HCT116 (cell line): ENCODE measurements around the gene NAPEPLD. TPM values are rescaled to one million over a fixed set of nuclear protein-coding genes. Genes with fewer than 3 reads are reported as not detected.
"Not testable (repeated sequence)": the region's sequence is repeated elsewhere in the genome, so short reads cannot be mapped to it uniquely, and the experiment has no call there.

Source experiments
- ATAC-seq: fragments of 200-7000 bp; cut with Tn5 transposase; 2 replicates; pipeline ENCODE4 v1.9.1; 2020; ENCODE audit warnings: mild to moderate bottlenecking, moderate library complexity
- BruUV-seq: library from RNA; stranded (reverse); fragments of 400-500 nt; replicated peaks from 2 replicates; lab custom pipeline; 2021; lab: Mats Ljungman, UMichigan
- CTCF ChIA-PET: fragments of 300-600 bp; sonication (Branson Sonifier 250); formaldehyde crosslinking; loops from one replicate; lab custom pipeline; 2021; ENCODE audit warnings: antibody characterized with exemption; lab: Charles Lee
- POLR2A ChIA-PET: fragments of 300-600, 350-600 bp; sonication (Branson Sonifier 250); formaldehyde crosslinking; loops from one replicate; lab custom pipeline; 2021; ENCODE audit warnings: antibody characterized with exemption; lab: Charles Lee
- RAD21 ChIA-PET, 2 experiments: fragments of 300-600 bp; sonication (Branson Sonifier 250); formaldehyde crosslinking; loops; one replicate each; lab custom pipeline; 2023; ENCODE audit warnings: low total read pairs in 2 of 2; ENCODE audit not compliant: uncharacterized antibody in 2 of 2, unreplicated experiment in 2 of 2, low non-redundant PET in 1 of 2; lab: Charles Lee
- DNase-seq: peaks from one replicate; pipeline ENCODE4 v3.0.0-alpha.2; 2010; ENCODE audit warnings: low read depth, low spot score
- H2AFZ ChIP-seq: fragments of 200-600 bp; shearing (Covaris generic), sonication (generic); 2 replicates; pipeline ENCODE4 v1.6.1; 2017; ENCODE audit warnings: low read depth, mixed run types, mixed read lengths, antibody characterized with exemption, low read length; ENCODE audit not compliant: poor library complexity, severe bottlenecking
- H3K27ac ChIP-seq: 2 replicates; pipeline ENCODE4 v1.5.1; 2012; ENCODE audit warnings: low read depth, low read length
- H3K27me3 ChIP-seq: fragments of 200-600 bp; sonication (generic); 2 replicates; pipeline ENCODE4 v1.6.1; 2016; ENCODE audit warnings: mixed run types, low read length, mixed read lengths; ENCODE audit not compliant: insufficient read depth
- H3K36me3 ChIP-seq, 2 experiments: fragments of 200-500 bp in 1 of 2; fragments of 200-600 bp in 1 of 2; sonication (Bioruptor generic) in 1 of 2; sonication (generic) in 1 of 2; 2 replicates each; pipeline versions ENCODE4 v1.5.1 to v1.6.1; 2014 to 2016; ENCODE audit warnings: low read length in 2 of 2, inconsistent platforms in 1 of 2, mixed read lengths in 1 of 2, mixed run types in 1 of 2; ENCODE audit not compliant: insufficient read depth in 2 of 2, control insufficient read depth in 1 of 2
- H3K4me1 ChIP-seq, 2 experiments: fragments of 200-600 bp in 1 of 2; sonication (generic) in 1 of 2; 2 replicates each; pipeline versions ENCODE4 v1.5.1 to v1.6.1; 2012 to 2017; ENCODE audit warnings: low read length in 2 of 2, inconsistent platforms in 1 of 2, mild to moderate bottlenecking in 1 of 2, mixed read lengths in 1 of 2, mixed run types in 1 of 2, moderate library complexity in 1 of 2; ENCODE audit not compliant: insufficient read depth in 2 of 2, control insufficient read depth in 1 of 2
- H3K4me2 ChIP-seq: fragments of 200-600 bp; sonication (generic); 2 replicates; pipeline ENCODE4 v1.6.1; 2017; ENCODE audit warnings: mixed run types, low read length, mixed read lengths
- H3K4me3 ChIP-seq, 2 experiments: fragments of 200-600 bp in 1 of 2; sonication (generic) in 1 of 2; replicated peaks in 1 of 2; 2 replicates each; pipeline ENCODE4 v1.5.1; 2011 to 2016; ENCODE audit warnings: low read length in 2 of 2, control low read depth in 1 of 2, low read depth in 1 of 2, mild to moderate bottlenecking in 1 of 2, mixed read lengths in 1 of 2, mixed run types in 1 of 2
- H3K79me2 ChIP-seq: fragments of 200-600 bp; sonication (generic); 2 replicates; pipeline ENCODE4 v1.6.1; 2017; ENCODE audit warnings: mild to moderate bottlenecking, mixed run types, low read length, moderate library complexity, mixed read lengths; ENCODE audit not compliant: insufficient read depth
- H3K9ac ChIP-seq: fragments of 200-600 bp; sonication (generic); 2 replicates; pipeline ENCODE4 v1.6.1; 2016; ENCODE audit warnings: low read length, mixed read lengths
- H3K9me2 ChIP-seq: fragments of 200-600 bp; sonication (generic), shearing (Covaris generic); 2 replicates; pipeline ENCODE4 v1.6.1; 2017; ENCODE audit warnings: mixed run types, mild to moderate bottlenecking, moderate library complexity; ENCODE audit not compliant: insufficient read depth
- H3K9me3 ChIP-seq, 2 experiments: fragments of 200-500 bp in 1 of 2; fragments of 200-600 bp in 1 of 2; sonication (Bioruptor generic) in 1 of 2; sonication (generic) in 1 of 2; 2 replicates each; pipeline ENCODE4 v1.6.1; 2014 to 2017; ENCODE audit warnings: low read length in 2 of 2, mixed read lengths in 2 of 2, inconsistent platforms in 1 of 2, low read depth in 1 of 2, mild to moderate bottlenecking in 1 of 2, mixed run types in 1 of 2, moderate library complexity in 1 of 2; ENCODE audit not compliant: control insufficient read depth in 1 of 2, insufficient read depth in 1 of 2
- H4K20me1 ChIP-seq: fragments of 200-600 bp; sonication (generic), shearing (Covaris generic); 2 replicates; pipeline ENCODE4 v1.6.1; 2017; ENCODE audit warnings: mixed run types, mild to moderate bottlenecking, moderate library complexity; ENCODE audit not compliant: insufficient read depth
- intact Hi-C: fragments of 100-400 bp; cut with micrococcal nuclease; formaldehyde crosslinking; loops from 2 replicates; pipeline ENCODE4 v1.10.0; 2022
- total RNA-seq: library from RNA; stranded (reverse); gene quantifications from one replicate; pipeline ENCODE4 v1.2.1, GENCODE V29; 2021; ENCODE audit not compliant: unreplicated experiment

NAPEPLD gene
- total RNA-seq, 1 experiment from 2014 or later = 9.7 TPM

DNA sequence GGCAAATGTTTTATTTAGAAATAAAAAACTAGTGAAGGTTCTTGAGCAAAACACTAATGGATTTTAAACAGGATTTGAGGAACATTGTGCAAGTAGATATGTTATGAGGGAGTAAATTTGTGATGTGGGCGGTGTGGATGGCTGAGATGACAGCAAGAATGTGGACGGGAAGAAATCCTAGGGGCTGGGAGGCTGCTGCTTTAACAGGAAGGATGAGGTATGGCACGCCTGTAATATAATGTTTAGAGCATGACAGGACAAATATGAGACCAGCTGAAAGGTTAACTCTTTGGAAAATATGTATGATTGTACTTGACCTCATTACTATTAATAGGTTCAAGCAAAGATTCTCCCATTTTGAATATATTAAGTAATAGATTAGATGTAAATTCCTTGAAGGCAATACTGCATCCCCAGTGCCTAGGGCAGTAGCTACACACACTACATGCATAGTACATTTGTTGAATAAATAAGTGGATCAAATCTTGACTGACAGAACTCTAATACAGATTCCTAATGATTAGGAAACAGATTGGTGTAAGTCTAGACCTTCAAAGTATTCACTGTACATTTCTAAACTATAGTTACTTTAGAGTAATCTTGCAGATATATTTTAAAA, 13.2 kb upstream of the NAPEPLD start:
- BruUV-seq, H3K9ac ChIP-seq, H3K4me1 ChIP-seq, H3K9me3 ChIP-seq, H3K79me2 ChIP-seq, POLR2A ChIA-PET, H2AFZ ChIP-seq, H3K36me3 ChIP-seq, H3K27me3 ChIP-seq, H3K4me2 ChIP-seq, intact Hi-C loops, H3K4me3 ChIP-seq, H3K27ac ChIP-seq, CTCF ChIA-PET, RAD21 ChIA-PET, DNase-seq, H4K20me1 ChIP-seq, H3K9me2 ChIP-seq, ATAC-seq: not testable (repeated sequence)

DNA sequence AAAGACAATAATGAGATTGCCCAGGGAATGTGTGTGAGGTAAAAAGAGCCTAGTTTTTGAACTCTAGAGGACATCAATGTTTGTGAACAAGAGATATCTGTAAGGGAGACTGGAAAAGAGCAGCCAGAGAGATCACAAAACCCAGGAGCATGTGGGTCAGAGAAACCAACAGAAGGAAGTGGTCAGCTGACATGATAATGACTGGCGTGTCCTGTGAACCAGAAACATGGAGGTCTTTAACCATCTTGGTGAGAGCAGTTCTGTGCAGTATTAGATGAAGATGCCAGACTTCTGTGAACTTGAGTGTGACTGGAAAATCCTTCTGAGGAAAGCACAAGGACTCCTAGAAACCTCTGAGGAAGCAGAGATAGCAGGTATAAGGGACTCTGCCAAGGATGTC, 10.2 kb upstream of the NAPEPLD start:
- H3K4me1 ChIP-seq, H2AFZ ChIP-seq, H3K36me3 ChIP-seq, intact Hi-C loops, H3K27ac ChIP-seq, RAD21 ChIA-PET, BruUV-seq, H3K9me3 ChIP-seq, H3K4me3 ChIP-seq, H4K20me1 ChIP-seq, H3K9me2 ChIP-seq, H3K4me2 ChIP-seq, H3K27me3 ChIP-seq, DNase-seq, ATAC-seq, POLR2A ChIA-PET, H3K79me2 ChIP-seq, CTCF ChIA-PET, H3K9ac ChIP-seq: not testable (repeated sequence)

DNA sequence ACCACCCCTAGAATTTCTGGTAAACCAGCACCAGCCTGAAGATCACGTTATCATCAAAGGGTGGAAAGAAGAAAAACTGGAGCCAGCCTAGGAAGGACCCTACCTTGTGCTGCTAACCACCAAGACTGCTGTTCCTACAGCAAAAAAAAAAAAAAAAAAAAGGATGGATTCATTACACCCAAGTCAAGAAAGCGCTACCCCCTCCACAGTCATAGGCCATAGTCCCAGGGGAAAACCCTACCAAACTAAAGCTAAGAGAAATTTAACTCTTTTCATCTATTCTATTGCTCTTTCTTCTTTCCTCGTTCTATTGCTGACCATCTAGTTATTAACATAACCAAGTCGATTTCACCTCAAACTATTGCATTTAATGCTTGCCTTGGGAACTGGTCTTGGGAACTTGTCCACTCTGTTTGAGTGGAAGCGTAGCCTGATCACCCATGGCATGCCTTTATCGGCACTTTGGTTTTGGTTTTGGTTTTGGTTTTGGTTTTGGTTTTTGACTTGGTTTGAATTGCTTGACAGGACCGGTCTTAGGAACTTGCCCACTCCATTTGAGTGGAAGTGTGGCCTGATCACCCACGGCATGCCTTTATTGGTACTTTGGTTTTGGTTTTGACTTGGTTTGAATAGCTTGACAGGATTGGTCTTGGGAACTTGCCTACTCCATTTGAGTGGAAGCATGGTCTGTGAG, 6.6 kb upstream of the NAPEPLD start:
- intact Hi-C loops, BruUV-seq, DNase-seq, H2AFZ ChIP-seq, H3K27me3 ChIP-seq, H3K4me3 ChIP-seq, H3K9me2 ChIP-seq, ATAC-seq, H3K36me3 ChIP-seq, H3K4me2 ChIP-seq, POLR2A ChIA-PET, H4K20me1 ChIP-seq, H3K79me2 ChIP-seq, RAD21 ChIA-PET, CTCF ChIA-PET, H3K9ac ChIP-seq, H3K9me3 ChIP-seq, H3K4me1 ChIP-seq, H3K27ac ChIP-seq: not testable (repeated sequence)
